GM18508 (cell line): Measurements from ENCODE around the gene GHSR.
"Not testable (repeated sequence)": the region's sequence is repeated elsewhere in the genome, so short reads cannot be mapped to it uniquely, and the experiment has no call there.

Source experiments
- ATAC-seq: cut with Tn5 transposase; IDR thresholded peaks from one replicate; pipeline ENCODE4 v1.9.1; 2021; ENCODE audit warnings: moderate number of reproducible peaks; ENCODE audit not compliant: insufficient read depth, unreplicated experiment

The GHSR gene

GRCh38 chr3:172447611-172448579 is at the start of gene GHSR:
GHSR (minus strand) TSS chr3:172448456; CDS start chr3:172448413, 43 bp downstream.
- ATAC-seq = no peak

DNA sequence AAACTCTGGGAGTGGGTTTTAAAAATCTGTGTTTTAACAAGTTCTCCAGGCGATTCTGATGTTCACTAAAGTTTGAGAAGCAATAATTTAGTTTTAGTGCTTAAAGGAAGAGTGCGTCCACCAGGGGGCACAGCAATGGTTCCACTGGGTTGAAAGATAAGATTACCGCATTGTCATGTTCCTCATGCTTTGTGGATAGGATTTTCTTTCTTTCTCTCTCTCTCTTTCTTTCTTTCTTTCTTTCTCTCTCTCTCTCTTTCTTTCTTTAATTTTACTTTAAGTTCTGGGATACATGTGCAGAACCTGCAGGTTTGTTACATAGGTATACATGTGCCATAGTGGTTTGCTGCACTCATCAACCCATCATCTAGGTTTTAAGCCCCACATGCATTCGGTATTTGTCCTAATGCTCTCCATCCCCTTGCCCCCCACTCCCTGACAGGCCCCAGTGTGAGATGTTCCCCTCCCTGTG is 42.0 kb upstream of the GHSR start:
- not testable (repeated sequence) for ATAC-seq

- ATAC-seq = no peak
Measured at GRCh38 chr3:172478116-172478515, 29.9 kb upstream of the GHSR start.

GRCh38 chr3:172476347-172476746 is 28.1 kb upstream of the GHSR start:
- ATAC-seq = no peak

DNA sequence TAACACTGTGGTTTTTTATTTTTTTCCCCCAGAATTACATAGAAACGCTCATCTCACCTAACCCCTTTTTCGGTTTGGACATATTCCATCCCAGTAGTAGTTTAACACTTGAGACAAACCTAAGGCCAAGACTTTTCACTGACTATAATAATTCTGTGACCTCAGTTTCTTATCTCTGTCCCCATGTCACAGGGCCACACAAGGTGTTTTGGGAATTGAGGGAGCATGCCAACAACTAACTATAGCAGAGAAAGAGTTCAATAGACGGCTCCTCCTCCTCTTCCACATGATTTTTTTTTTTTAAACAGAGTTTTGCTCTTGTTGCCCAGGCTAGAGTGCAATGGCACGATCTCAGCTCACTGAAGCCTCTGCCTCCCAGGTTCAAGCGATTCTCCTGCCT is 27.4 kb upstream of the GHSR start:
- ATAC-seq = no peak

GRCh38 chr3:172471903-172472302 is 23.6 kb upstream of the GHSR start:
- ATAC-seq = no peak

DNA sequence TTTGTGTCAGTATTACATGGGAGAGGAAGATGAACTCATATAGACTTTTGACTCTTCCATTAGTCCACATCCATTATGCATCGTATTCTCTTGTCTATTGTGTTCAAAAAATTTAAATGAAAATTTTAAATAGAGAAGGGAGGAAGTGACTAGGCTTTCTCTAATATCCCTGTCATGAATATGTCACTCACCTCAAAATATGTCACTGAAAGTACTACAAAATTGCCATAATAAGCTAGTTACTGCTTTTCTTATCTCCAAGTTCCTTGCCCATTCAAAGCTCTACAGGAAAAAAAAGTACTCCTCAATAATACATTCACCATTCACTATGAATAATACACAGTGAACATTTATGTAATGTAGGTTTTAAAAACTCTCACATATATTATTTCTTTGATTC is 22.3 kb upstream of the GHSR start:
- no peak for ATAC-seq

- no peak for ATAC-seq
Measured at GRCh38 chr3:172467170-172467824, 19.0 kb upstream of the GHSR start.

DNA sequence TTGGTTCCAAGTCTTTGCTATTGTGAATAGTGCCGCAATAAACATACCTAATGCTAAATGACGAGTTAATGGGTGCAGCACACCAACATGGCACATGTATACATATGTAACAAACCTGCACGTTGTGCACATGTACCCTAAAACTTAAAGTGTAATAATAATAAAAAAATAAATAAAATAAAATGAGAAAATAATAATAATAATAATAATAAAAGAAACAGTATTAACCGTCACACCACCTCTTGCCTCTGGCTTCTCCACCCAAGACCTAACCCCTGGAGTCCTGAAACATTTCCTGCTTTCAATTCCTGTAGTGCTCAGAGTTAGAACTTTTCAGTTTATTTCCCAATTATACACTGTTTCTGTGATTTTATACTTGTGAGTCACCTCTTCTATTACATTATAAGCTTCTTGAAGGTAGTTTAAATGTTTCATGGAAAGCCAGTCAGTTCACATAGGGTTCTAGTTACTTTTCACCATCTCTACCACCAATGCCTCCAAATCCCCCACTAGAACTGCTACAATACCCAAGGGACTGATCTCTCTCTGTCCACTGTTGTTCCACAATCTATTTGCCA is 18.4 kb upstream of the GHSR start:
- no peak for ATAC-seq

- ATAC-seq = no peak
Measured at GRCh38 chr3:172465281-172465680, 17.0 kb upstream of the GHSR start.

GRCh38 chr3:172464306-172464705 is 16.1 kb upstream of the GHSR start:
- ATAC-seq = no peak

DNA sequence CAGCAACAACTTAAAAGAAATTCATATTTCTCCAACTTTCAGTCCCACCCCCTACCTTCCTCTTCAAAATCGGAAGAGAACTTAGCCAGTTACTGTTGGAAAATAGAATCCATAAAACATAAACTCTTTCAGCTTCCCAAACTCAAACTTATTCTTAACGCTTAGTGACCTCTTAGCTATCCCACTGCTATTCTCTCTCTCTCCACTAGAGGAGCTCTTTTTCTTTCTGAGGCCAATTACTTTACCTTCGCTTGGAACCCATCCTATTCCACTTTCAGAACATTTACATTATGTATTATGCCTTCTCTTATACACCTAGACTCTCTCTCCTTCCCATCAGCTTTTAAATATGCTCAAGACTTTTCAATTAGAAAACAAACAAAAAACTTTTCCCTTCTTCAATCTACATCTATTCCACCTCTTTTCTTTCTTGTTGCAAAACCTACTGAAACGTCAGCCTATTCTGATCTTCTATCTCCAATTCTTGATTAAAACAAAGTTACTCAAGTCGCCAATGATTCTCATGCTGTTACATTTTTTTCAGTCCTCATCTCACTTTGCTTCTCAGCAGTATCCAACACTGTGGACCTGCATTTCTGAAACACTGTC is 13.4 kb upstream of the GHSR start:
- ATAC-seq = no peak

GRCh38 chr3:172456404-172456803 is 8.1 kb upstream of the GHSR start:
- ATAC-seq = no peak

DNA sequence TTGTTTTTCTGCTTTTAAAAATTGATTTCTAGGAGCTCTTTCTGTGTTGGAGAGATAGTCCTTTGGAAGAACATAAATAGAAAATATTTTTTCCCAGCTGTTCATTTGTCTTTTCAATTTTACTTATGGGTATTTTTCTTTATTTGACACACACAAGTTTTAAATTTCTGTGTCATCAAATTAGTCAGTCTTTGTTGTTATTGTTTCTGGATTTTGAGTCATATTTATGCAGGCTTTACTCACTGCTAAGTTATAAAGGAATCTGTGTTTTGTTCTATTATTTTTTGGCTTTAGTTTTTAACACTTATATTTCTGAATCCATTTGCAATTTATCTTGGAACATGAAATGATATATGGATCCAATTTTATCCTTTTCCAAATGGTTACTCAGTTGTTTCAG is 5.9 kb upstream of the GHSR start:
- no peak for ATAC-seq

DNA sequence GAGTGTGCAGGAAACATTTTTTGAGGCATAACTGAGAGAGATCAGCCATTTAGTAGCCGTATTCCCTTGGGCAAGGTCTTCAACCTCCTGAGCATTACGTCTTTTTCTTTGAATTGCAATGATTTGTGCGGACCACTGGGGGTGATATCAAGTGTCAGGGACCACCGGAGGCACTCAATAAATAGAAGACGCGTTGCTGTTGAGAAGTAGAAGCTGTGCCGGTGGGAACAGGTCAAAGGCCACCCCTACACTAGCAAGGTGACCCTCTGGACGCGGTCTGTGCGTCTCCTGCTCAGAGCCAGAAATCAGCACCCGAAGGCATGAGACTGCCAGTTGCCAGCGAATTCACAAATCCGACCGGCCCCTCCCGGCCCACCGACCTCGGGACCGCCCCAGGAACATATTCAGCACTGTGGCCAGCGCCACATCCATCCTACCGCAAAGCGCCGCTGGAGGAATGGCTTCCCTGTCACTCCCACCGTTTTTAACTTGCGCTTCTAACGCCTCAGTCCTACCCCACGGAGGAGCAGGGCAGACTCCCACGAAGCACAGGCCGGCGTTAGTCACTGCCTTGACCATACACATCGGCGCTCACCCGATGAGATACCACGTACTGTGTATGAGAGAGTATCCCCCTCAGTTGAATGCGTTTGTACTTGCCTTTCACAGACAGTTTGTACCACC is 1.4 kb upstream of the GHSR start:
- ATAC-seq = no peak

DNA sequence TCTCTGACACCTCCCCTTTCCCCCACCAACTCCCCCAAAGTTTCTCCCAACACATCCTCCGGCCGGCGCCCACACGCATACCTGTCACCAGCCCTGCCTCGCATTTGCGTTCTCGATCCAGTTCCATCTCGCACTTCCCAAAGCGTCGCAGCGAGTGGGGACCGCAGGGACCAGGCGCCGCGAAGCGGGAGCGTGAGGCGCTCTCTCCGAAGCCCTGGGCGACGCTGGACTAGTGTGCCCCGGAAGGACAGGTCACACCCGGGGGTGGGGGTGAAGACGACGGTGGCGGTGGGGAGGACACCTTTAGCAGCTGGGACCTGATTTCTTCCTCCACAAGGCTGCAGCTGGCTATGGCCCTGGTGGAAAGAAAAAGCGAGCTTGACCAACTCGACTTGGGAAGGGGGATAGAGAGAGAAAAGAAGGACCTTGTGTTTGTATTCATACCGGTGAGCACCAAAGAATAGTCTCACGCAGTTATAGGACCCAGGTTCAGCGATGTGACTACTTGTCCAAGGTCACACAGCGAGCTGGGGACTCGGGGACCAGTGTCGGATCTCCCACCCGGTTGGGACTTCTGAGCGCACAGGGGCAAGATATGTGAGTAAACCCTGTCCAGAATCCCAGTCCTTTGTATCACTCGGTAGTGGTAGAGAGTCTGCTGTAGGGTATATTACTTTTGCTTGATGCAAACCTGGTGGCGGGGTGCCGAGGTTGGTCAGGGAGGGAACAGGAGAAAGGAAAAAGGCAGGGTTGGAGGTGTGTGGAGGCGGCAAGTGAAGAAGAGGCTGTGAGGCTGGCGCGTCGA is 607 bp upstream of the GHSR start:
- ATAC-seq = no peak

- no peak for ATAC-seq
Measured at GRCh38 chr3:172446198-172446597, 2.1 kb downstream of the GHSR start.

DNA sequence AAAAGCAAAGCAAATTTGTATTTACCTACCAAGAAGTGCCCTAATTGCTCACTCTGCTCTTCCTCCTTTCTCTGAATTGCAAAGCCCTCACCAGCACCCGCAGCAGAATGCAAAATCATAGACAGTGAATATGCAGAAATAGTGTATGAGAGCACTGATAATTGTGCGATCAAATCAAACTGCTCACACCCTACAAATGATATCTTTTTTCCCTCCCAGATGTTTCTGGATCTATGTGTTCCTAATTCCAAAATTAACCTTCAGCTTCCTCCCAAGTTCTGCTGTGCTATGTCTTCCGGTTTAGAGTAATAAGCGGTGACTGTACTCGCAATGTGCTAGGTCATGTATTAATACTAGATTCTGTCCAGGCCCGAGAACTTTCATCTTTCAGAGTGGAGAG is 3.4 kb downstream of the GHSR start:
- no peak for ATAC-seq

GRCh38 chr3:172442606-172443005 is 5.7 kb downstream of the GHSR start:
- ATAC-seq = no peak
